ENCODE measurements around the gene IPMK.

- TF ChIP-seq CTCF (conservative IDR thresholded peaks at IDR 0.05 in 1 of 2, IDR thresholded peaks at IDR 0.05 in 1 of 2; ENCODE audit: low read depth in 1 of 2, low read length in 2 of 2) (no peak), EZH2 (IDR thresholded peaks at IDR 0.05; ENCODE audit: low read length, missing control alignments) (no peak)
Observed at GRCh38 chr10:58275261-58275660, 7.6 kb upstream of the IPMK start.
